HG02678 (cell line): ENCODE data around the gene MTUS2.

Source experiments
- ATAC-seq: cut with Tn5 transposase; IDR thresholded peaks from one replicate; pipeline ENCODE4 v1.9.1; 2021; ENCODE audit warnings: mild to moderate bottlenecking, moderate library complexity; ENCODE audit not compliant: unreplicated experiment

MTUS2 gene

GRCh38 chr13:29021311-29021710 lies 201.2 kb downstream of the MTUS2 start:
- ATAC-seq = no peak

DNA sequence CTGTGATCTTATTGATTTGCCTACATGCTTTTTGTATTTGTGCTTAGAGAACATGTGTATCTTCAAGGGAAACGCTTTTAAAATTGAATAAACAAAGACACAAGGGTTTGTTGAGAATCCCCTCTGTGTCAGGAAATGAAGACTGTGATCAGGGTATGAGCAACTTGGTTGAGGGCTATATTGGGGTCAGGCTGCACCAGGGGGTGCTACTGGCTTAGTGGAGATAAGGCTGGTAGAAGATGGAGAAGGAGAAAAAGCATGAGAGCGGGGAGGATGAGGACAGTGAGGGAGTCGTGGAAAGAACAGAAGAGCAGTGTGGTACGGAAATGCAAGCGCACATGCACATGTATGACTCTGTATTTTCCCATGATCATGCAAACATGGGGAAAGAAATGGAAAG lies 201.6 kb downstream of the MTUS2 start:
- no peak for ATAC-seq

DNA sequence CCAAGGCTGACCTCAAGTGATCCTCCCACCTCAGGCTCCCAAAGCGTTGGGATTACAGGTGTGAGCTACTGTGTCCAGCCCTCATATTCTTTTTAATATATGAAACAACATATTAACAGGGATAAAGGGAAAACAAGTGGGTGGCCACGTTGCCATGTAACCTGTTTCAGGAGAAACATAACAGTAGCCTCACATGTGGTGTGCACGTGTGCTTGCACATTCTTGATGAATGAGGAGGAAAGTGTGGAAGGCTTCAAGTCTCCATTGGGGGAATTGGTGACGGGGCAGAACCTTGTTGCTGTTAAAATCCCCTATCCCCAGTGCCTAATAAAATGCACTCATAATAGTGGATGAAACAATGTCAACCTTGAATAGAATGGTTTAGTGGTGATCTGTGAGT lies 202.3 kb downstream of the MTUS2 start:
- no peak for ATAC-seq

GRCh38 chr13:29022968-29023367 lies 202.8 kb downstream of the MTUS2 start:
- no peak for ATAC-seq

- ATAC-seq = no peak
Measured at GRCh38 chr13:29024783-29025182, 204.6 kb downstream of the MTUS2 start.

DNA sequence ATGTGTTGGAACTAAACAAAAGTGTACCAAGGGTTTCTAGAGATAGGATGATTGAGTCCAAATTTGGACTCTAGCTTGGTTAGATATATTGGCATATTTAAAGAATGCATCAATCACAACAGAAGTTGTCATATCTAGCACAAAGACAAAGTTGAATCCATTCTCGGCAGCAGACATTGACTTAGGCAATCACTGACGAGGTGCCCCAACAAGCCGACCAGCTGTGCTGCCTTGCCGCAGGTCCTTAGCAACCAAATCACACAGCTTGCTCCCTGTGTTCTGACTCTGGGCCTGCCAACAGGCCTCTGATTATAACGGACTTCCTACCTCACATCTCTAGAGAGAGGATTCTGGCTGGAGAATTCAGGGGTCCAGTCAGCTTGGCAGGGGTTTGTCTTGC lies 208.7 kb downstream of the MTUS2 start:
- ATAC-seq = no peak

GRCh38 chr13:29038700-29039099 lies 218.6 kb downstream of the MTUS2 start:
- ATAC-seq = no peak

DNA sequence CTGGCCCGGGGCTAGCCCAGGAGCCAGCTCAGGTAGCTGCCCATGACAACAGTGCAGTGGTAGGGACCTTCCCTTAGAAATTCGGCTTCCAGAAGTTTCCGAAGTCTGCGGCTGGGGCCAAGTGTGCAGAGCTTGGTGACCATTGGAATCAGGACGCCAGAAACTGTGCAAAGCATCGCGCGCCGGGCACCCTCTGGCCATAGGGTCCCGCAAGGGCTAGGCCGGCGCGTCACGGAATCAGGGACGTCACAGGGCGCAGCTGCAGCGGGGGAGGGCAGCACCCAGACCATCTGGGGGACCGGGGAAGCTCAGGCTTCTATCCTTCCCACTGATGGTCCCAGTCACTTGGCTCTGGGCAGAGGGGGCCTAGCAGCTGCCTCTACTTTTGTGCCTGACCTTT lies 219.1 kb downstream of the MTUS2 start:
- no peak for ATAC-seq

- no peak for ATAC-seq
Measured at GRCh38 chr13:29046588-29046987, 226.4 kb downstream of the MTUS2 start.

- ATAC-seq = no peak
Measured at GRCh38 chr13:29049524-29049923, 229.4 kb downstream of the MTUS2 start.

GRCh38 chr13:29050719-29051118 lies 230.6 kb downstream of the MTUS2 start:
- ATAC-seq = no peak

DNA sequence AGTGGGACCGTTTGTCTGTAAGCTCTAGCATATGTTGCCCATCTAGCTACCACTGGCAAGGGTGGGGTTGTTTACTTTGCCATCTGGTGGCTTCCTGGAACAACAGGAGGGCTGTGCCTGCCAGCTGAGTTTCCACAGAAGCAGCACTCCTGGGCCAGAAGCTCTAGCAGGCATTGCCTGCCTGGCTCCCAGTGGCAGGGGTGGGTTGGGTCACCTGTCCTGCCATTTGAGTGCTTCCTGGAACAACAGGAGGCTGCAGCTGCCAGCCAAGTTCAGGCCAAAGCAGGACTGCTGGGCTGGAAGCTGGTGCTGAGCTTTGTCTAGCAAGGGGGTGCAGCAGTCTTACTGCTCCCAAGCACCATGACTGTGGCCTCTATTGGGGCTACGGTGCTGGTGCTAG lies 239.7 kb downstream of the MTUS2 start:
- no peak for ATAC-seq

DNA sequence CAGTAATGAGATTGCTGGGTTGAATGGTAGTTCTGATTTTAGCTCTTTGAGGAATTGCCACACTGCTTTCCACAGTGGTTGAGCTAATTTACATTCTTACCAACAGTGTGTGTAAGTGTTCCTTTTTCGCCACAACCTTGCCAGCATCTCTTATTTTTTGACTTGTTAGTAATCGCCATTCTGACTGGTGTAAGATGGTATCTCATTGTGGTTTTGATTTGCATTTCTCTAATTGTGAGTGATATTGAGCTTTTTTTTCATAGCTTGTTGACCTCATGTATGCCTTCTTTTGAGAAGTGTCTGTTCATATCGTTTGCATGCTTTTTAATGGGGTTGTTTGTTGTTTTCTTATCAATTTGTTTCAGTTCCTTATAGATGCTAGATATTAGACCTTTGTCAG lies 245.0 kb downstream of the MTUS2 start:
- peak; percentile 57 for ATAC-seq

- no peak for ATAC-seq
Measured at GRCh38 chr13:29067306-29067945, 247.3 kb downstream of the MTUS2 start.

DNA sequence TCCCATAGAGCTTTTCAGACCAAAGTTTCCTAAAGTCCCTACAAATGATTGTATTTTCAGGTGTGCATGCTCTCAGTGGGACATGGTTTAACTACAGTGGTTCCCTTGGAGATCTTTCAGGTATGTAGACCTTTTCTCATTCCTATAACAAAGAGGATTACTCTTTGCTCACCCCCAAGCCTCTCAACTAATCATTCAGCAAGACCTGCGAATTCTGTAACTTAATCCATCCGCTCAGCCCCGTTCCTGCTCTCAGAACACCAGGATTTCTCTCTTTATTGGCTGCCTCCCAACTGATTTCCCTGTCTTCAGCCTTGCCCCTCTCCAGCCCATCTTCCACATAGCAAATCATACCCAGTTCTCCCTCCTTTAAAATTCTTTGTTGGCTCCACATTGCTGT lies 253.6 kb downstream of the MTUS2 start:
- no peak for ATAC-seq

DNA sequence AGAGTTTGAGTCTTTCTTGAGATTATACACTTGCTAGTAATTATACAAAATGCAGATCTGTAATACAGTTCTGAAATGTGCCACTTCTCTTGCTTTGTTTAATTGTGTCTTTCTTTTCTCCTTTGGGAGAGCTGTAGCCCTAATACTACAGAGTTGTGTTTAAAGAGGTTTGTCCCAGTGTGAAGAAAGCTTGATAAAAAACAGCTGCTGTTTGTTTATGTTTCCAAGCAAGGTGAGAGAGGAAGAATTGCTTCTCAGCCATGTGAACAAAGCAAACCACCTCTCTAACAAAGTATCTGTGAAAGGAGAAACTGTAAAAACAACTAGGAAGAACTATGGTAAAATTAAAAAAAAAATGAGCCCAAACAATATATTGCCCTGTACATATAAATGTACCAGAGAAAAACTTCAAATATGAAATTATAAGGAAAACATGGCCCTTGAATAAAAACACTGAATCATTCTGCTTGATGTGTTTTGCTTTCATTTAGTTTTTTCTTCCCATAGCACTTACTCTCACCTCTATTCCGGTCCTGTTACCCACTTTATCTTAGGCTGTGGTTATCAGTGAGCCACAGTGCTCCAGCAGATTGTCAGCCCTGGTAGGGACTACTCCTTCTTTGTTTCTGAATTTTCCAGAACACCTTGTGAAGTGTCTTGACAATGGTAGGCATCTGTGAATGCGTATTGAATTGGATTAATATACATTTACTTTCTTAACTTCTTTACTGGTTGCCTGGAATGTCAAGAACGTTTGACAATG lies 257.1 kb downstream of the MTUS2 start:
- no peak for ATAC-seq

- peak; percentile 97 for ATAC-seq
Measured at GRCh38 chr13:29081036-29081435, 260.9 kb downstream of the MTUS2 start.

- ATAC-seq = no peak
Measured at GRCh38 chr13:29081697-29082440, 261.7 kb downstream of the MTUS2 start.

DNA sequence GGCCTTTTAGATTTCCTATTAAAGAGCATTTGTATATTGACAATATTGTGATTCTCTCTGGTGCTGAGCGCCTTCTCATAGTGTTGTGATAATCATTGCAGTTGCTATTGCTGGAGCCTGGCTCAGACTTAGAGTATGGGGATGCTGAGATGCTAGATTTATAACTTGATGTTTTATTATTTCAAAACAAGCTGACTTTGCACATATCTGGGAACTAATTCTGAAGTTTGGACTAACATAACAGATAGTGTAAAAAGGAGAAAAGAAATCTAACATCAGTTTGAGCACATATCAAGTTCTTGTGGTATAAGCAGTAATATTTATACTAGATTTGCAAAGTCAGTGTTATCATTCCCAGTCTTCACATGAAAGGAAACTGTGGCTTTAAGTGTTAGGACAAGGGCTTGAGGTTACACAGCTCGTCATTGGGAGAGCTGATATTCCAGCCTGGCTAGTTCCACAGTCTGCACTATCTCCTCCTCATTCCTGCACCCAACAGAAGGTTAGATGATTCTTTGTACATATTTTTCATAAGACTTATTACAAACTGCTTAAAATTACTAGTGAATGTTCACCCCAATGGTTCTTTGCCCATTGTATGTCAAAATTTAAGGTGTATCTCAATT lies 279.8 kb downstream of the MTUS2 start:
- no peak for ATAC-seq

- no peak for ATAC-seq
Measured at GRCh38 chr13:29100758-29101157, 280.6 kb downstream of the MTUS2 start.

- ATAC-seq = no peak
Measured at GRCh38 chr13:29101409-29101808, 281.3 kb downstream of the MTUS2 start.

- no peak for ATAC-seq
Measured at GRCh38 chr13:29101905-29102304, 281.8 kb downstream of the MTUS2 start.
